IPS-20b (cell line): ENCODE measurements around the gene MRPL2.
"Not testable (repeated sequence)": the region's sequence is repeated elsewhere in the genome, so short reads cannot be mapped to it uniquely, and the experiment has no call there.

ENCODE experiments used
- H3K27ac ChIP-seq: one replicate; pipeline ENCODE4 v1.5.1; 2013; ENCODE audit warnings: low read length
- H3K27me3 ChIP-seq: 2 replicates; pipeline ENCODE4 v1.6.1; 2013; ENCODE audit warnings: mild to moderate bottlenecking, low read length, inconsistent platforms; ENCODE audit not compliant: insufficient read depth
- H3K36me3 ChIP-seq: 2 replicates; pipeline ENCODE4 v1.6.1; 2013; ENCODE audit warnings: low read depth, mild to moderate bottlenecking, inconsistent platforms, low read length, moderate library complexity; ENCODE audit not compliant: insufficient read depth
- H3K4me1 ChIP-seq: 2 replicates; pipeline ENCODE4 v1.6.1; 2013; ENCODE audit warnings: mild to moderate bottlenecking, control low read depth, inconsistent platforms, low read length, moderate library complexity; ENCODE audit not compliant: insufficient read depth
- H3K4me3 ChIP-seq: 2 replicates; pipeline ENCODE4 v1.5.1; 2013; ENCODE audit warnings: mild to moderate bottlenecking, low read length, inconsistent platforms
- H3K9ac ChIP-seq: 2 replicates; pipeline ENCODE4 v1.6.1; 2013; ENCODE audit warnings: low read depth, mild to moderate bottlenecking, inconsistent platforms, low read length, moderate library complexity
- H3K9me3 ChIP-seq: 2 replicates; pipeline ENCODE4 v1.6.1; 2013; ENCODE audit warnings: mild to moderate bottlenecking, low read depth, low read length, inconsistent platforms; ENCODE audit not compliant: insufficient read depth

MRPL2 gene

DNA sequence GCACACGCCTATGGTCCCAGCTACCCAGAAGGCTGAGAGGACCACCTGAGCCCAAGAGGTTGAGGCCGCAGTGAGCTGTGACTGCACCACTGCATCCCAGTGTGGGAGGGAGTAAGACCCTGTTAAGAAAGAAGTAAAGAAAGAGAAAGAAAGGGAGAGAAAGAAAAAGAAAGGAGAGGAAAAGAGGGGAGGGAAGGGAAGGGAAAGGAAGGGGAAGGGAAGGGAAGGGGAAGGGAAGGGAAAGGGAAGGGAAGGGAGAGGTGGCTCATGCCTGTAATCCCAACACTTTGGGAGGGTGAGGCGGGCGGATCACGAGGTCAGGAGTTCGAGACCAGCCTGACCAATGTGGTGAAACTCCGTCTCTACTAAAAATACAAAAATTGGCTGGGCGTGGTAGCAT, 17.8 kb downstream of the MRPL2 start:
- H3K27ac ChIP-seq, H3K4me1 ChIP-seq, H3K27me3 ChIP-seq, H3K9me3 ChIP-seq, H3K9ac ChIP-seq, H3K4me3 ChIP-seq: not testable (repeated sequence)
- peaks cover 66% of the 10 kb centered on the region for H3K36me3 ChIP-seq

GRCh38 chr6:43040542-43041257, 18.5 kb downstream of the MRPL2 start:
- H3K36me3 ChIP-seq, result peaks cover 63% of the 10 kb centered on the region

DNA sequence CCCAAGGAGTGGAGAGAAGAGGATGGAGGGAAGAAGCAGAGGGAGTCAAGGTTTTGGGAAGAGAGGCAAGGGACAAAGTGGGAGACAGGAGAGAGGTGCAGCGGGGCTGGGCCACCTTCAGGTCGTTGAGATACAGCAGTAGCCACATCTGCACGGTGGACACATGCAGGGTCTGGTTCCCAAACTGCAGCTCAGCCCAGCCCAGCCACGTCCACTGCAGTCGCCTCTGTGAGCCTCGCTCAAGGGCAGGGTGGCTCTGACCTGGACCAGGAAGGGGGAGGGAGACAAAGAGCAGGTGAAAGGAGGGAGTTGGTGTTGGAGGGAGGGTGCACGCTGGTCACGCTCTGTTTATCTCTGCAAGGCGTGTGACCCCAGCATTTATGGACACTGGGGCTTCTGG, 20.5 kb downstream of the MRPL2 start:
- Histone ChIP-seq H3K27me3 (no peaks in the 10 kb centered on the region), H3K4me3 (no peak overlapping the region), H3K9ac (no peak overlapping the region), H3K4me1 (no peaks in the 10 kb centered on the region), H3K27ac (no peak overlapping the region), H3K9me3 (no peaks in the 10 kb centered on the region), H3K36me3 (peaks cover 64% of the 10 kb centered on the region)

More at GRCh38 chr6:43040542-43041257, 18.5 kb downstream of the MRPL2 start:
- H3K9ac ChIP-seq, result no peak overlapping the region
- no peaks in the 10 kb centered on the region for H3K27me3 ChIP-seq
- no peaks in the 10 kb centered on the region for H3K9me3 ChIP-seq
- H3K27ac ChIP-seq, result no peak overlapping the region
- no peaks in the 10 kb centered on the region for H3K4me1 ChIP-seq
- no peak overlapping the region for H3K4me3 ChIP-seq

GRCh38 chr6:43037706-43038105, 21.5 kb downstream of the MRPL2 start:
- no peak overlapping the region for H3K27ac ChIP-seq
- no peaks in the 10 kb centered on the region for H3K27me3 ChIP-seq
- H3K36me3 ChIP-seq, result peaks cover 62% of the 10 kb centered on the region

DNA sequence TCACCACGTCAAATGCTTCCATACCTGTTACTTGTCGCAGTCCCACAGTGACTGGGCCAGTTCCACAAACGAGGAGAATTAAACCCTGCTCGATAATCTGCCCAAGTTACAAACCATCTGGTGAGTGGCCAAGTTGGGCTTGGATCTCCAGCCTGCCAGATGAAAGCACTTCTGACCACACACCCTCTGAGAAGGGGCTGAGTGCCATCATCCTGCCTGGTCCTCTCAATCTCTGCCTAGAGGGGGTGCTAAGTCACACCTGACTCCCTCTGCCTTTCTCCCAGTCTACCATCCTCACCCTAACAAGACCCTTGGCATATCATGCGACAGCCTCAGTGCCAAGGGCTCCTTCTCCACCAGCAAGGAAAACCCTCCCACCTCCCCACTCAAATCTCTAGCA, 22.0 kb downstream of the MRPL2 start:
- no peak overlapping the region for H3K9ac ChIP-seq

More at GRCh38 chr6:43037706-43038105, 21.5 kb downstream of the MRPL2 start:
- H3K4me3 ChIP-seq, result no peak overlapping the region
- H3K9ac ChIP-seq, result no peak overlapping the region
- no peaks in the 10 kb centered on the region for H3K4me1 ChIP-seq
- H3K9me3 ChIP-seq, result no peaks in the 10 kb centered on the region

GRCh38 chr6:43036712-43037111, 22.5 kb downstream of the MRPL2 start:
- Histone ChIP-seq H3K9ac (no peak overlapping the region), H3K27me3 (no peaks in the 10 kb centered on the region), H3K27ac (no peak overlapping the region), H3K4me1 (no peaks in the 10 kb centered on the region), H3K36me3 (peaks cover 69% of the 10 kb centered on the region), H3K9me3 (no peaks in the 10 kb centered on the region), H3K4me3 (no peak overlapping the region)

More for the DNA sequence above, 22.0 kb downstream of the MRPL2 start:
- H3K36me3 ChIP-seq, result peaks cover 64% of the 10 kb centered on the region
- H3K4me3 ChIP-seq, result no peak overlapping the region
- no peaks in the 10 kb centered on the region for H3K27me3 ChIP-seq
- no peaks in the 10 kb centered on the region for H3K4me1 ChIP-seq
- no peak overlapping the region for H3K27ac ChIP-seq
- no peaks in the 10 kb centered on the region for H3K9me3 ChIP-seq

GRCh38 chr6:43035495-43036194, 23.6 kb downstream of the MRPL2 start:
- no peak overlapping the region for H3K9ac ChIP-seq
- peaks cover 67% of the 10 kb centered on the region for H3K36me3 ChIP-seq
- no peaks in the 10 kb centered on the region for H3K27me3 ChIP-seq
- H3K4me3 ChIP-seq, result no peak overlapping the region
- no peaks in the 10 kb centered on the region for H3K9me3 ChIP-seq
- H3K27ac ChIP-seq, result no peak overlapping the region
- no peaks in the 10 kb centered on the region for H3K4me1 ChIP-seq

DNA sequence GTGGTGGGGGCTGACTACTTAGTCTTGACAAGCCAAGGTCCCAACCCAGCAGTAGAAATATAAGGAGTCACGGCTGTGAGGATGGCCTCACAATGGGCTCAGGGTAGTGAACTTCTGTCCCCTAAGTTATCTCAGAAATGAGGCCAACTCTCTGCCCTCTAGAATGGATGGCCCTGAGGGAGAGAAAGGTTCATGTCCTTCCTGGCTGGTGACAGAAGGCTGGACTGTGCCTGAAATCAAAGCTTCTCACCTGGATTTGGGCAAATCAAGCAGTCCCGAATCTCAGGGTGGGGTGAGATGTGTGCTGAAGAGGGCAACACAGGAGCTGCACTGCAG, 25.1 kb downstream of the MRPL2 start:
- Histone ChIP-seq H3K9ac (no peak overlapping the region), H3K27ac (no peak overlapping the region), H3K4me3 (no peak overlapping the region), H3K27me3 (no peaks in the 10 kb centered on the region), H3K36me3 (peaks cover 75% of the 10 kb centered on the region), H3K4me1 (no peaks in the 10 kb centered on the region), H3K9me3 (no peaks in the 10 kb centered on the region)

- Histone ChIP-seq H3K4me1 (no peaks in the 10 kb centered on the region), H3K27me3 (no peaks in the 10 kb centered on the region), H3K36me3 (peaks cover 75% of the 10 kb centered on the region), H3K27ac (no peak overlapping the region), H3K9me3 (no peaks in the 10 kb centered on the region), H3K4me3 (no peak overlapping the region), H3K9ac (no peak overlapping the region)
Observed at GRCh38 chr6:43033496-43034189, 25.6 kb downstream of the MRPL2 start.

DNA sequence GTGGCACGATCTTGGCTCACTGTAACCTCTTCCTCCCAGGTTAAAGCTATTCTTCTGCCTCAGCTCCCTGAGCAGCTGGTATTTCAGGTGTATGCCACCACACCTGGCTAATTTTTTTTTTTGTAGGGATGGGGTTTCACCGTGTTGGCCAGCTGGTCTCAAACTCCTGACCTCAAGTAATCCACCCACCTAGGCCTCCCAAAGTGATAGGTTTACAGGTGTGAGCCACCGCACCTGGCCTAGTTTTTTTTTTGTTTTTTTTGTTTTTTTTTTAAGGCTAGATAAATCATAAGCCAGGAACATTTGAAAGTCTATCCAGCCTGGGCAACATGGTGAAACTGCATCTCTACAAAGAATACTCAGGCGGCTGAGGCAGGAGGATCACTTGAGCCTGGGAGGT, 26.9 kb downstream of the MRPL2 start:
- Histone ChIP-seq H3K9me3 (no peaks in the 10 kb centered on the region), H3K36me3 (peaks cover 75% of the 10 kb centered on the region), H3K27ac (no peak overlapping the region), H3K27me3 (no peaks in the 10 kb centered on the region), H3K9ac (no peak overlapping the region), H3K4me1 (no peaks in the 10 kb centered on the region), H3K4me3 (no peak overlapping the region)

- no peak overlapping the region for H3K9ac ChIP-seq
- no peaks in the 10 kb centered on the region for H3K4me1 ChIP-seq
- H3K9me3 ChIP-seq, result no peaks in the 10 kb centered on the region
- no peak overlapping the region for H3K4me3 ChIP-seq
- H3K27ac ChIP-seq, result no peak overlapping the region
- H3K36me3 ChIP-seq, result peaks cover 84% of the 10 kb centered on the region
- no peaks in the 10 kb centered on the region for H3K27me3 ChIP-seq
Observed at GRCh38 chr6:43029120-43029519, 30.1 kb downstream of the MRPL2 start.

GRCh38 chr6:43026365-43026764, 32.9 kb downstream of the MRPL2 start:
- Histone ChIP-seq H3K36me3 (peaks cover 72% of the 10 kb centered on the region), H3K9ac (no peak overlapping the region), H3K4me3 (no peak overlapping the region), H3K9me3 (no peaks in the 10 kb centered on the region), H3K27me3 (no peaks in the 10 kb centered on the region), H3K4me1 (no peaks in the 10 kb centered on the region), H3K27ac (no peak overlapping the region)
